OCI-LY7 (cell line): ENCODE data around the gene ZNF500.

Experiments used
- CTCF ChIP-seq: fragments of 200-600 bp; sonication (generic); conservative IDR thresholded peaks from 2 replicates; pipeline ENCODE4 v1.5.1; 2014; ENCODE audit warnings: mild to moderate bottlenecking, antibody characterized with exemption, low read length, moderate library complexity, mixed read lengths
- EZH2phosphoT487 ChIP-seq: fragments of 200-600 bp; sonication (generic); IDR thresholded peaks from 2 replicates; pipeline ENCODE4 v1.6.1; 2018; ENCODE audit warnings: low read depth, borderline replicate concordance, mild to moderate bottlenecking, mixed run types, antibody characterized with exemption, low read length, moderate library complexity, mixed read lengths

- TF ChIP-seq EZH2phosphoT487 (no peak), CTCF (no peak)
Measured at GRCh38 chr16:4780235-4780634, 13.3 kb upstream of the ZNF500 start.
